ENCODE results near the gene ENTHD1.

- TF ChIP-seq GATA3 (IDR thresholded peaks at IDR 0.05; ENCODE audit: low read depth, low read length) (no peak), GATA2 (IDR thresholded peaks at IDR 0.05; ENCODE audit: low read depth, low read length) (no peak)
These were observed 185.7 kb downstream of the ENTHD1 start for GRCh38 chr22:39707816-39708215.
